HepG2 (cell line): ENCODE results near the gene BCAS3. TPM values are rescaled to one million over a fixed set of nuclear protein-coding genes. Genes with fewer than 3 reads are reported as not detected.
A peak's percentile ranks its signal among the peaks of the same experiment; 100 is the strongest.

Source experiments
- BRD4 ChIP-seq: sonication (generic); formaldehyde crosslinking; IDR thresholded peaks from 2 replicates; pipeline ENCODE4 v1.4.0; 2020; ENCODE audit warnings: missing genetic modification reagents
- CBX1 ChIP-seq: IDR thresholded peaks from one replicate; pipeline ENCODE4 v1.6.1; 2016; ENCODE audit warnings: antibody characterized with exemption, low read depth
- DRAP1 ChIP-seq: IDR thresholded peaks from 2 replicates; pipeline ENCODE4 v1.6.1; 2016; ENCODE audit warnings: missing genetic modification reagents, missing compliant biosample characterization
- EP300 ChIP-seq, 3 experiments: sonication (generic) in 1 of 3; formaldehyde crosslinking in 1 of 3; IDR thresholded peaks; 2 replicates each; pipeline versions ENCODE4 v1.5.1 to v1.6.1; 2011 to 2020; ENCODE audit warnings: low read depth in 2 of 3, low read length in 2 of 3, borderline replicate concordance in 1 of 3, improper control_type of control experiment in 1 of 3, mild to moderate bottlenecking in 1 of 3, missing genetic modification reagents in 1 of 3, moderate library complexity in 1 of 3
- EZH2 ChIP-seq: conservative IDR thresholded peaks from 2 replicates; pipeline ENCODE4 v1.6.1; 2012; ENCODE audit warnings: mild to moderate bottlenecking, low read depth, low read length, moderate library complexity
- KDM2A ChIP-seq: sonication (generic); formaldehyde crosslinking; IDR thresholded peaks from 2 replicates; pipeline ENCODE4 v1.4.0; 2020; ENCODE audit warnings: low read depth, missing genetic modification reagents, borderline replicate concordance
- KLF16 ChIP-seq, 2 experiments: sonication (generic) in 1 of 2; formaldehyde crosslinking in 1 of 2; IDR thresholded peaks; 2 replicates each; pipeline versions ENCODE4 v1.6.1 to v1.8.0; 2016 to 2023; ENCODE audit warnings: missing genetic modification reagents in 2 of 2, missing compliant biosample characterization in 1 of 2
- MAFF ChIP-seq: IDR thresholded peaks from 2 replicates; pipeline ENCODE4 v1.6.1; 2011; ENCODE audit warnings: low read depth, low read length, improper control_type of control experiment
- NFYB ChIP-seq: sonication (generic); formaldehyde crosslinking; IDR thresholded peaks from 2 replicates; pipeline ENCODE4 v1.4.0; 2020; ENCODE audit warnings: missing genetic modification reagents
- PAX8 ChIP-seq: sonication (generic); formaldehyde crosslinking; IDR thresholded peaks from 2 replicates; pipeline ENCODE4 v1.8.0; 2022; ENCODE audit warnings: mild to moderate bottlenecking, missing genetic modification reagents, borderline replicate concordance
- SIN3B ChIP-seq: fragments of 150-350 bp; IDR thresholded peaks from 2 replicates; pipeline ENCODE4 v1.6.1; 2014; ENCODE audit warnings: low read length
- SP2 ChIP-seq: sonication (generic); formaldehyde crosslinking; IDR thresholded peaks from 2 replicates; pipeline ENCODE4 v1.5.1; 2020; ENCODE audit warnings: mild to moderate bottlenecking, missing genetic modification reagents
- TFE3 ChIP-seq: IDR thresholded peaks from 2 replicates; pipeline ENCODE4 v1.6.1; 2016
- YEATS2 ChIP-seq: sonication (generic); formaldehyde crosslinking; IDR thresholded peaks from 2 replicates; pipeline ENCODE4 v1.4.0; 2020; ENCODE audit warnings: missing genetic modification reagents, borderline replicate concordance
- ZNF484 ChIP-seq: sonication (generic); formaldehyde crosslinking; IDR thresholded peaks from 2 replicates; pipeline ENCODE4 v1.5.1; 2020; ENCODE audit warnings: mild to moderate bottlenecking, low read depth, missing genetic modification reagents, borderline replicate concordance
- ZNF724P ChIP-seq: sonication (generic); formaldehyde crosslinking; IDR thresholded peaks from 2 replicates; pipeline ENCODE4 v1.8.0; 2022; ENCODE audit warnings: missing genetic modification reagents, borderline replicate concordance
- polyA plus RNA-seq, 8 experiments: library from polyadenylated mRNA; depleted of rRNA in 3 of 8; stranded (reverse) in 7 of 8; unstranded in 1 of 8; fragments of >200 nt; fragmentation: Illumina TruSeq in 4 of 8; extraction: Trizol in 4 of 8; gene quantifications; 2 replicates each; pipeline versions ENCODE4 v1.2.1 to v1.2.3, GENCODE V29; 2011 to 2016; ENCODE audit warnings: low read depth in 4 of 8, missing spikeins in 1 of 8, mixed read lengths in 1 of 8; ENCODE audit not compliant: insufficient read depth in 1 of 8
- total RNA-seq, 5 experiments: library from RNA; depleted of rRNA; stranded (reverse); fragments of >200 nt; fragmentation: Illumina TruSeq; extraction: Trizol; gene quantifications; 2 replicates each; pipeline ENCODE4 v1.2.3, GENCODE V29; 2016; ENCODE audit warnings: low read depth in 1 of 5
- TF ChIP-seq, protein P1 (sequence below): sonication (generic); formaldehyde crosslinking; IDR thresholded peaks from 2 replicates; pipeline ENCODE4 v1.5.1; 2020; ENCODE audit warnings: missing genetic modification reagents, mild to moderate bottlenecking, borderline replicate concordance
- TF ChIP-seq, protein P2 (sequence below): IDR thresholded peaks from 2 replicates; pipeline ENCODE4 v1.6.1; 2012; ENCODE audit warnings: inconsistent platforms
- TF ChIP-seq, protein P3 (sequence below): sonication (generic); formaldehyde crosslinking; IDR thresholded peaks from 2 replicates; pipeline ENCODE4 v1.8.1; 2023; ENCODE audit warnings: mild to moderate bottlenecking, moderate library complexity, missing genetic modification reagents
- TF ChIP-seq, protein P4 (sequence below): sonication (generic); formaldehyde crosslinking; IDR thresholded peaks from 2 replicates; pipeline ENCODE4 v1.8.0; 2022; ENCODE audit warnings: missing genetic modification reagents, mild to moderate bottlenecking, inconsistent platforms, borderline replicate concordance

BCAS3 gene
- total and polyA plus RNA-seq, 2 of the 13 experiments (the other 11 are each of a cell fraction or from before 2014, with no cell fraction given): 10.7 to 11.2 TPM

- TF ChIP-seq YEATS2 (CRISPR knock-in tag) (no peak; the same call in 1 of the 2 replicates), EZH2 (no peak), MAFF (no peak), ZNF724P (CRISPR knock-in tag) (no peak), SIN3B (no peak), PAX8 (CRISPR knock-in tag) (no peak), DRAP1 (0 out of 2 replicates have a peak, but pooled peaks have one; percentile 38), SP2 (no peak), KDM2A (CRISPR knock-in tag) (peak; percentile 32; the same call in 1 of the 2 replicates), CBX1 (peak; percentile 72), BRD4 (CRISPR knock-in tag) (no peak; the same call in none of the 2 replicates), TFE3 (CRISPR knock-in tag) (peak; percentile 65), NFYB (CRISPR knock-in tag) (peak; percentile 62), EP300 (IDR thresholded peaks at IDR 0.05; ENCODE audit: low read depth in 2 of 2, low read length in 2 of 2) (peak; percentile 54 to 80; a peak in 1 of 4 replicates), EP300 (CRISPR knock-in tag; IDR thresholded peaks at IDR 0.05; ENCODE audit: borderline replicate concordance) (peak; percentile 88), ZNF484 (CRISPR knock-in tag) (no peak), KLF16 (CRISPR knock-in tag; IDR thresholded peaks at IDR 0.05) (no peak; a peak in 1 of 4 replicates)
- TF ChIP-seq, protein P1, sequence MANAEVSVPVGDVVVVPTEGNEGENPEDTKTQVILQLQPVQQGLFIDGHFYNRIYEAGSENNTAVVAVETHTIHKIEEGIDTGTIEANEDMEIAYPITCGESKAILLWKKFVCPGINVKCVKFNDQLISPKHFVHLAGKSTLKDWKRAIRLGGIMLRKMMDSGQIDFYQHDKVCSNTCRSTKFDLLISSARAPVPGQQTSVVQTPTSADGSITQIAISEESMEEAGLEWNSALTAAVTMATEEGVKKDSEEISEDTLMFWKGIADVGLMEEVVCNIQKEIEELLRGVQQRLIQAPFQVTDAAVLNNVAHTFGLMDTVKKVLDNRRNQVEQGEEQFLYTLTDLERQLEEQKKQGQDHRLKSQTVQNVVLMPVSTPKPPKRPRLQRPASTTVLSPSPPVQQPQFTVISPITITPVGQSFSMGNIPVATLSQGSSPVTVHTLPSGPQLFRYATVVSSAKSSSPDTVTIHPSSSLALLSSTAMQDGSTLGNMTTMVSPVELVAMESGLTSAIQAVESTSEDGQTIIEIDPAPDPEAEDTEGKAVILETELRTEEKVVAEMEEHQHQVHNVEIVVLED (CRISPR knock-in tag): no peak; the same call in 1 of the 2 replicates
- TF ChIP-seq, protein P2, sequence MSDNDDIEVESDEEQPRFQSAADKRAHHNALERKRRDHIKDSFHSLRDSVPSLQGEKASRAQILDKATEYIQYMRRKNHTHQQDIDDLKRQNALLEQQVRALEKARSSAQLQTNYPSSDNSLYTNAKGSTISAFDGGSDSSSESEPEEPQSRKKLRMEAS: peak; percentile 89
- TF ChIP-seq, protein P3, sequence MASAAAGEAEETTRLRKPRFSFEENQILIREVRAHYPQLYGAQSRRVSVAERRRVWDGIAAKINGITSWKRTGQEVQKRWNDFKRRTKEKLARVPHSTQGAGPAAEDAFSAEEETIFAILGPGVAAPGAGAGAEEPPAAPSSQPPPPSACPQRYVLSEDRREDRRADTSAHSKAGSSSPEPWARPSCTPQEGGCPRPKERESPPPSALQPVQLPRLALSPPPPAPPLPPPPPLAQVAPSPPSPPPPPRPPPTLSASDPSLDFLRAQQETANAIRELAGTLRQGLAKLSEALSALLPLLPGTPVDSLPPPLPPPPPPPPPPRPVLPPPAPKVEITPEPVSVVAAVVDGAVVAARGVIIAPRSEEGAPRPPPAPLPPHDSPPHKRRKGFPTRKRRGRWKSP (CRISPR knock-in tag): peak; percentile 80; the same call in 1 of the 2 replicates
- TF ChIP-seq, protein P4, sequence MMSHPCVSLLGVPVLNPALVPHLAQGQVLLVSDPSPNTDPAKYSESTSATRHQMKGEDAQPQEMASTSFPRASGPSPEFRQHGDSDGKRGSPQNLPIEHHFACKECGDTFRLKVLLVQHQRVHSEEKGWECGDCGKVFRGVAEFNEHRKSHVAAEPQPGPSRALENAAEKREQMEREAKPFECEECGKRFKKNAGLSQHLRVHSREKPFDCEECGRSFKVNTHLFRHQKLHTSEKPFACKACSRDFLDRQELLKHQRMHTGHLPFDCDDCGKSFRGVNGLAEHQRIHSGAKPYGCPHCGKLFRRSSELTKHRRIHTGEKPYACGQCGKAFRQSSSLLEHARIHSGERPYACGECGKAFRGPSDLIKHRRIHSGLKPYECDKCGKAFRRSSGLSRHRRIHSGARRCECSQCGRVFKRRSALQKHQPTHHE: no peak
These were observed 689.2 kb downstream of the BCAS3 start (continued) for GRCh38 chr17:61366715-61367413.
